GM19324 (cell line): Measurements from ENCODE around the gene SHKBP1.
"Not testable (repeated sequence)": the region's sequence is repeated elsewhere in the genome, so short reads cannot be mapped to it uniquely, and the experiment has no call there.

Source experiments
- ATAC-seq: cut with Tn5 transposase; IDR thresholded peaks from one replicate; pipeline ENCODE4 v1.9.1; 2021; ENCODE audit warnings: mild to moderate bottlenecking, moderate library complexity; ENCODE audit not compliant: unreplicated experiment, low FRiP score

SHKBP1 gene

DNA sequence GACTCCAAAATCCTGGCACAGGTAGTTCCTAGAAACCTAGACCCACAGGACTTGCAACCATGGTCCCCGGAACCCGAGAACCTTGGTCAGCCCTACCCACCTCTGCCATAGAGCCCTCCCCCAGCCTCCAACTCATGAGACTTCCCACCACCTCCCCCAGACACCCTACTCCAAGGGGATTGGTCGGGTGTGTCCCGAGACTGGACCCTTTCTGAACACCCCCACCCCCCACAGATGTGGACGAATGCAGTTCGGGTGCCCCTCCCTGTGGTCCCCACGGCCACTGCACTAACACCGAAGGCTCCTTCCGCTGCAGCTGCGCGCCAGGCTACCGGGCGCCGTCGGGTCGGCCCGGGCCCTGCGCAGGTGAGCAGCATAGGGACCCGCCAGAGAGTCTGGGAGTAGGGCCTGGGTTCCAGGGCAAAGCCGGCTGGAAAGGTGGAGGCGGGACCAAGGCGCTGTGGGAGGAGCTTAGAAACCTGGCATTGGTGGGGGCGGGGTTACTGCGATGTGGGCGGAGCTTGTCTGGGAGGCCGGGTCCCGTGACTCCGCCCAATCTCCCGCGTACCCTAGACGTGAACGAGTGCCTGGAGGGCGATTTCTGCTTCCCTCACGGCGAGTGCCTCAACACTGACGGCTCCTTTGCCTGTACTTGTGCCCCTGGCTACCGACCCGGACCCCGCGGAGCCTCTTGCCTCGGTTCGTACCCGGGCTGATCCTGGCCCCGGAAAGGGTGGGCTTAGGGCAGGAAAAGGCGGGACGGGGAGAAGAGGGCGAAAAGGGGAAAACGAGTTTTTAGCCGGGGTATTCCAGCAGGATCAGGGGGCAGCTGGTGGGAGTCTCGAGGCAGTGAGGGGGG is 36.4 kb downstream of the SHKBP1 start:
- ATAC-seq = no peak

DNA sequence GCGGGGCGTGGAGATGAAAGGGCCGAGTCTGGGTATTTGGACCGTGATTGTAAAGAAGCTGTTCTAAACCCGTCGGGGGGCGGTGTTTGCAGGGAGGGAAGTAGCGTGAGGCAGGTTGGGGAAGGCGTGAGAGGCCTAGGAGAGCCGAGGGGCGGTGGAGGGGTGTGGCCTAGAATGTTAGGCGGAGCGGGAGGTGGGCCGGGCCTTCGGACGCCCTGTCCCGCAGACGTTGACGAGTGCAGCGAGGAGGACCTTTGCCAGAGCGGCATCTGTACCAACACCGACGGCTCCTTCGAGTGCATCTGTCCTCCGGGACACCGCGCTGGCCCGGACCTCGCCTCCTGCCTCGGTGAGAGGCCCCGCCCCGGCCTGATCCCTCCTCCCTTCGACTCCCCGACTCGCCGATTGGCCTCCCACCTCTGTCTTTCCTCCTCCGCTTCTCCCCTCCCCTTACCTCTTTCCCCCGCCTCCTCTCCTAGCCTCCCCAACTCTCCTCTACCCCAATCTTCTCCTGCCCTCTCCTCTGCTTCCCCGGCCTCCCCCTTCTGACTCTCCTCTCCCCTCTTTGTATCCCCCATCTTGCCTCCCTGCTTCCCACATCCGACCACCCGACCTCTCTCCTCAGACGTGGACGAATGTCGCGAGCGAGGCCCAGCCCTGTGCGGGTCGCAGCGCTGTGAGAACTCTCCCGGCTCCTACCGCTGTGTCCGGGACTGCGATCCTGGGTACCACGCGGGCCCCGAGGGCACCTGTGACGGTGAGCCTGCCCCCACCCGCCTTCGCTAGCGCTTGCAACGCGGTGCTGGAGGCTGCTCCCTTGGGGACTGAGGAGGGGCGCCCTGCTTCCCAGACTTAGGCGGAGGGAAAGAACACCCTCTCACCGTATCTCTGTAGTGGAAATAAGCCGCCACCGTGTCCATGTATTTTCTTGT is 37.3 kb downstream of the SHKBP1 start:
- peak; percentile 49 for ATAC-seq

DNA sequence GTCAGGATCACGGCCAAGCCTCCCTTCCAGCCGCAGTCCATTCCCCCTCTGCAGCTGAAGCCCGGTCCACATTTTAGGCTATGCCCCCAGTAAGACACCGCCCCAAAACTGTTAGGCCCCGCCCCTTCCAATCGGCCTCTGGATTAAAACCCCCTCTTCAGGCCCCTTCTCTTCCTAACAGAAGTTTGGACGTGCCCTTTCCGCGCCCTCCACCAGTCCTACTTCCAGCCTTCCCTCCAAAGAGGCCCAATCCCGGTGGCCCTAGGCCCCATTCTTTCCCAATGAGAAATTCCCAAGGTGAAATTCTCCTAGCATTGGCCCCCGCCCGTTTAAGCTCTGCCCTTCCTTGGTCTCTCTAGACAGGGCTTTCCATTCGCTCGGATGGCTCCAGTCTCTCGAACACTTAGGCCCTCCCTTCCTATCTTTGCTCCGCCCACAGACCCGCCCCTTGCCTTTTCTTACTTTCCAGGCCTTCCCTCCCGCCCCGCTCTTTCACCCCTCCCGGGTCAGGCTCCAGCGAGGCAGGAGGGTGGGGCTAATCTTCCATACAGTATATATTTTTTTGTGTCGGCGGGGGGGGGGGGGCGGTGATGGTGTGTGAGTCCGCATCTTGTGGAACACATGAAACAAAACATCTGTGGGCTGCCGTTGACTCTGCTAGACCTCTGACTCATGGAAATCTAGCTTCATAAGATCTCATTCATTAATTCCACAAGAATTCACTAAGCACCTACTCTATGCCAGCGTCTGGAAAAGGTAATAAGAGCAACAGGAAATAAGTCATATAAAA is 38.1 kb downstream of the SHKBP1 start:
- ATAC-seq = no peak

DNA sequence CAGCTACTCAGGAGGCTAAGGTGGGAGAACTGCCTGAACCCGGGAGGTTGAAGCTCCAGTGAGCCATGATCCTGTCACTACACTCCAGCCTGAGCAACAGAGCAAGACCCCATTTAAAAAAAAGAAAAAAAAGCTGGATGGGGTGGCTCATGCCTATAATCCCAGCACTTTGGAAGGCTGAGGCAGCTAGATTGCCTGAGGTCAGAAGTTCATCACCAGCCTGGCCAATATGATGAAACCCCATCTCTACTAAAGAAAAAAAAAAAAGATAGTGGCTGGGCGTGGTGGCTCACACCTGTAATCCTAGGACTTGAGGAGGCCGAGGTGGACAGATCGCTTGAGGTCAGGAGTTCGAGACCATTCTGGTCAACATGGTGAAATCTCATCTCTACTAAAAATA is 39.5 kb downstream of the SHKBP1 start:
- ATAC-seq = no peak

DNA sequence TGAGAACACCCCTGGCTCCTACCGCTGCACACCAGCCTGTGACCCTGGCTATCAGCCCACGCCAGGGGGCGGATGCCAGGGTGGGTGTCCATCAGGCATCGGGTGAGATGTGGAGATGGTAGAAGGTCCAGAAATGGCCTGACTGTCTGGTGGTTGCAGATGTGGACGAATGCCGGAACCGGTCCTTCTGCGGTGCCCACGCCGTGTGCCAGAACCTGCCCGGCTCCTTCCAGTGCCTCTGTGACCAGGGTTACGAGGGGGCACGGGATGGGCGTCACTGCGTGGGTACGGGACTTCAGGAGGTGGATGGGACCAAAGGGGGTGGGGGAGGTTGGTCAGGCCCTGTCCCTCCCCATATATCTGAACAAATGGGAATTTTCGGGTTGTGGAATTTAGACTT is 40.3 kb downstream of the SHKBP1 start:
- ATAC-seq = no peak

DNA sequence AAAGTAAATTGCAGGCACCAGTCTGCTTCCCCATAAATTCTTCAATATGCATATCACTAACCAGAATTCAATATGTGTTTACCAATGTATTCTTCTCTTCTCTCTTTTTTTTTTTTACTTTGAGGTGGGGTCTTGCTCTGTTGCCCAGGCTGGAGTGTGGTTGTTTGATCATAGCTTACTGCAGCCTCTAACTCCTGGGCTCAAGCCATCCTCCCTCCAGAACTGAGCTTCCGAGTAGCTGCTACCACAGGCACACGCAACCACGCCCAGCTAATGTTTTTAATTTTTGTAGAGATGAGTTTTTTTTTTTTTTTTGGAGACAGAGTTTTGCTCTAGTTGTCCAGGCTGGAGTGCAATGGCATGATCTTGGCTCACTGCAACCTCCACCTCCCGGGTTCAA is 41.3 kb downstream of the SHKBP1 start:
- ATAC-seq = no peak

DNA sequence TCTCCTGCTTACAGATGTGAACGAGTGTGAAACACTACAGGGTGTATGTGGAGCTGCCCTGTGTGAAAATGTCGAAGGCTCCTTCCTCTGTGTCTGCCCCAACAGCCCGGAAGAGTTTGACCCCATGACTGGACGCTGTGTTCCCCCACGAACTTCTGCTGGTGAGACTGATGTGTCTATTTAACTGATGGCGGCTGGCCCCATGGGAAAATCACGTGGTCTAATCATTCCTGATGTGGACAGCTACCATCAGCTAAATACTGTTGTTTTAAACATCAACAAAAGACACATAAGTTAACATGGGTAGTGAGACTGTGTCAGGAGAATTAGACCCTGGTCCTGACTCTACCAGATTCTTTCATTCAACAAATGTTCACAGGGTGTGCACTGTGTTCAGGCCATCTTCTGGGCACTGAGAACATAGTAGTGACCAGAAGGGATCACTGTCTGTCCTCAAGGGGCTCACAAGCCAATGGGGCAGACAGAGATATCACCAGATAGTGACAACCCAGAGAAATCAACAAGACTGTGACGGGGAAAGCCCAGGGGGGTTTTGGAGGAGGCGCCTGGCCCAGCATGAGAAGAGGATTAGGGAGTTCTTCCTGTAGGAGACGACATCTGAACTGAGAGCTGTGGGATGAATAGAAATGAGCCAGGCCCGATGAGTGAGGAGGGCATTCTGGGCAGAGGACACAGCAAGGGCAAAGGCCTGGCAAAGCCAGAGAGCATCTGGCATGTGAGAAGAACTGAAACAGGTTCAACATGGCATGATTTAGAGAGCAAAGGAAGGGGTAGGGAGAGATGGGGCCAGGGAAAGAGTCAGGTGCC is 42.9 kb downstream of the SHKBP1 start:
- no peak for ATAC-seq

DNA sequence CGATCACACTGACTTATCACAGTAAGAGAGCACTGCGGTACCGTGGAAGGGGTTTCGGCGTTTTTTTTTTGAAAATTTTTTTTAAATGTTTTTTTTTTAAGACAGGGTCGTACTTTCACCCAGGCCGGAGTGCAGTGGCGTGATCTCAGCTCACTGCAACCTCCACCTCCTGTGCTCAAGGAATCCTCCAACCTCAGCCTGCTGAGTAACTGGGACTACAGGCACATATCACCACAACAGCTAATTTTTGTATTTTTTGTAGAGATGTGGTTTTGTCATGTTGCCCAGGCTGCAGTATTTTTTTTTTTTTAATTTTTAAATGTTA is 43.5 kb downstream of the SHKBP1 start:
- no peak for ATAC-seq

DNA sequence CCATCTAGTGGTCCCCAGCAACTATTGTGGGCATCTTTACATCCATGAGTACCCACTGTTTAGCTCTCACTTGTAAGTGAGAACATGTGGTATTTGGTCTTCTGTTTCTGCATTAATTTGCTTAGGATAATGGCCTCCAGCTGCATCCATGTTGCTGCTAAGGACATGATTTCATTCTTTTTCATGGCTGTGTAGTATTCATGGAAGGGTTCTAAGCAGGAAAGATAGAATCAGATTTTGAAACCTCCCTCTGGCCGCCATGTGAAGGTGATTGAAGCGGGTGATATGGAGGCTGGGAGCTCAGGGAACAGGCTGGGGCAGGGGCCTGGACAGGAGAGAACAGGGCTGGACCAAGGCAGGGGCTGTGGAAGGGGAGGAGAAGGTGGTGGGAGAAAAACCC is 44.6 kb downstream of the SHKBP1 start:
- ATAC-seq = no peak

DNA sequence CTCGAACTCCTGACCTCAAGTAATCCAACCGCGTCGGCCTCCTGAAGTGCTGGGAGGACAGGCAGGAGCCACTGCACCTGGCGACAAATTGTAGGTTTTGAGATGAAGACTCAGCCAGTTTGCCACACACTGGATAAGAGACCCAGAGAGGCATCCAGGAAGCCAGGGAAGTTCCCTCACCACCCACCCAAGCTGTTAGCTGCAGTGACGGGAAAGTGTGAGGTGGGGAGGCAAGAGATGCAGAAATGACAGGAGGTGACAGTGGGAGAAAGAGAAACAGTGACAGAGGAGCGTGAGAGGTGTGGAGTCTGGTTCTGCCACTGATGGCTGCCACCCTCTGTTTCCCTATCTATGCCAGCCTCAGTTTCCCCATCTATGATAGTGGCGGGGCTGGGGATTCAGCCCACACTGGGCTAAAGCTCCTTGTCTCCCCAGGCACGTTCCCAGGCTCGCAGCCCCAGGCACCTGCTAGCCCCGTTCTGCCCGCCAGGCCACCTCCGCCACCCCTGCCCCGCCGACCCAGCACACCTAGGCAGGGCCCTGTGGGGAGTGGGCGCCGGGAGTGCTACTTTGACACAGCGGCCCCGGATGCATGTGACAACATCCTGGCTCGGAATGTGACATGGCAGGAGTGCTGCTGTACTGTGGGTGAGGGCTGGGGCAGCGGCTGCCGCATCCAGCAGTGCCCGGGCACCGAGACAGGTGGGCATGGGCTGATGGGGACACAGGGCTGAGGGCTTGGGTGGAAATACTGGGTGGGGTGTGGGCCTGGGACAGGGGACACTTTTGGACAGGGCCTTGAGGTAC is 45.5 kb downstream of the SHKBP1 start:
- no peak for ATAC-seq

DNA sequence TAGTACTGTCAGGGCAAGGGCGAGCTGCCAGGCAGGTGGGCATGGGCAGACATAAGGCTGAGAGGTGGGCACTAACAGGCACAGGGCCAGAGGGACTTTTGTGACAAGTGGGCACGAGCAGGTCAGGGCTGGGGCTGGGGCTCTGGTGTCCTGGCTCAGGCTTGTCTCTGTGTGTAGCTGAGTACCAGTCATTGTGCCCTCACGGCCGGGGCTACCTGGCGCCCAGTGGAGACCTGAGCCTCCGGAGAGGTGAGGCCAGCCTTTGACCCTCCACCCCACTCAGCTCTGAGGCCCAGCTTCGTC is 46.1 kb downstream of the SHKBP1 start:
- ATAC-seq = no peak

DNA sequence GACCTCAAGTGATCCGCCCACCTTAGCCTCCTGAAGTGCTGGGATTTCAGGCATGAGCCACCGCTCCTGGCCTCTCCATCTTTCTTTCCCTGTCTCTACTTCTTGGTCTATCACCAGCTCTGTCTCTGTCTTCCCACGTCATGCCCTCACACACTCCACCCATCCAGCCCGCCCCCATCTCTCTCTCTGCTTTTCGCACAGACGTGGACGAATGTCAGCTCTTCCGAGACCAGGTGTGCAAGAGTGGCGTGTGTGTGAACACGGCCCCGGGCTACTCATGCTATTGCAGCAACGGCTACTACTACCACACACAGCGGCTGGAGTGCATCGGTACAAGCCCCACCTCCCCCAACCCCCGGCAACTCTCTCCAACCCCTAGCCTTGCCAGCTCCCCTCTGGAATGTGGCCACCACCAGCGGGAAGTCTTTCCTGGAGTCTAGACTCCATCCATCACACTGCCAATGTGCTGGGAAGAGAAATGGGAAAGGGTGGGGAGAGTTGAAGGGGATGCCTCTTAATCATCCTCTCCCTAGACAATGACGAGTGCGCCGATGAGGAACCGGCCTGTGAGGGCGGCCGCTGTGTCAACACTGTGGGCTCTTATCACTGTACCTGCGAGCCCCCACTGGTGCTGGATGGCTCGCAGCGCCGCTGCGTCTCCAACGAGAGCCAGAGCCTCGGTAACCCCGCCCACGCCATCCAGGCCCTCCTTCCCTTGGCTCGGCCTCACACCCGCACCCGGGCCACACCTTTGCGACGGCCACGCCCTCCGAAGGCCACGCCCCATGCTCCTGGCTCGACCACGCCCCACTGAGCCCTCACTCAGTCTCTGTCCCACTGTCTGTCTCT is 47.0 kb downstream of the SHKBP1 start:
- ATAC-seq = no peak

DNA sequence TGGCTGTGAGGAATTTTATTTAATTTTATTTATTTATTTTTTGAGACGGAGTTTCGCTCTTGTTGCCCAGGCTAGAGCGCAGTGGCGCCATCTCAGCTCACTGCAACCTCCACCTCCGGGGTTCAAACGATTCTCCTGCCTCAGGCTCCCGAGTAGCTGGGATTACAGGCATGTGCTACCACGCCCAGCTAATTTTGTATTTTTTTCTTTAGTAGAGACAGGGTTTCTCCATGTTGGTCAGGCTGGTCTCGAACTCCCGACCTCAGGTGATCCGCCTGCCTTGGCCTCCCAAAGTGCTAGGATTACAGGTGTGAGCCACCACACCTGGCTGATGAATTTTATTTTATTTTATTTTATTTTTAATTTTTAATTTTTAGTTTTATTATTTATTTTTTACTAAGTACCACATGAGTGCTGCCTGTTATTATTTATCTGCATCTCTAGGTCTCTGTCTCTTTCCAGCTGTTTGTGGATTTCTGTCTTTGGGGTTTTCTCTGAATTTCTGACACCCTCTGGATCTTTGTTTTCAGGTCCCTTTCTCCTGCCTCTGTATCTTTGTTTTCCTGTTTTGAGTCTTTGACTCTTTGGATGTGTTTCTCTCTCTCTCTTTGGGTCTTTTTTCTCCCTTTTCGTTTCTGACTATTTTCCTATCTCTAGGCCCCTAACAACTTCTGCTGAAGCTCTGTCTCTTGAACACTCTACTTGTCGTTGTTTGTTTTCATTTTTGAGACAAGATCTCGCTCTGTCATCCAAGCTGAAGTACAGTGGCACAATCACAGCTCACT is 47.9 kb downstream of the SHKBP1 start:
- ATAC-seq = not testable (repeated sequence)

DNA sequence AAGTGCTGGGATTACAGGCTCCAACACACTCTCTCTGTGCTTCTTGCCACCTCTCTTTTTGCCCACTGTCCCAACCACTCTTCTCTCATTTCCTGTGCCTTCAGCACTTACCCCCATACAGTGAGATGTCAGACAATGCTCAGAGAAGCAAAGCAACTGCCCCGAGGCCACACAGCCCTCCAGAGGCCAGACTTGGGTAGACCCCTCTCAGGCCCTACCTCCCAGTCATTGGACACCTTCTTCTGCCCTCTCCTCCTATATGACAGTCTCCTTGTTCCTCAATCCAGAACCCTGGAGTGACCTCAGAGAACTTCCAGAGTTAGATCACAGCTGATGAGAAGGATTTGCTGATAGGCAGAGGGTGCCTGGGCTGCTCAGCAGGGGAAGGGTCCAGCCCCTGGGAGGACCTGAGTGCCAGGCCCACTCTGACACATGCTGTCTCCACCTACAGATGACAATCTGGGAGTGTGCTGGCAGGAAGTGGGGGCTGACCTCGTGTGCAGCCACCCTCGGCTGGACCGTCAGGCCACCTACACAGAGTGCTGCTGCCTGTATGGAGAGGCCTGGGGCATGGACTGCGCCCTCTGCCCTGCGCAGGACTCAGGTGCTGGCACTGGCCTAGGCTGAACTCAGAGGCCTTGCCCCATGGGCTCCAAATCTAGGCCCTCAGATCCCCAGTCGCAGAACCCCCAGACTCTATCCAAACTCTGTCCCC is 48.9 kb downstream of the SHKBP1 start:
- no peak for ATAC-seq

DNA sequence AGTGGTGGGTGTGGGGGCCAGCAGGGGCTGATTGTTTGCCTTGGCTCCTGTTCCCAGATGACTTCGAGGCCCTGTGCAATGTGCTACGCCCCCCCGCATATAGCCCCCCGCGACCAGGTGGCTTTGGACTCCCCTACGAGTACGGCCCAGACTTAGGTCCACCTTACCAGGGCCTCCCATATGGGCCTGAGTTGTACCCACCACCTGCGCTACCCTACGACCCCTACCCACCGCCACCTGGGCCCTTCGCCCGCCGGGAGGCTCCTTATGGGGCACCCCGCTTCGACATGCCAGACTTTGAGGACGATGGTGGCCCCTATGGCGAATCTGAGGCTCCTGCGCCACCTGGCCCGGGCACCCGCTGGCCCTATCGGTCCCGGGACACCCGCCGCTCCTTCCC is 50.2 kb downstream of the SHKBP1 start:
- no peak for ATAC-seq

DNA sequence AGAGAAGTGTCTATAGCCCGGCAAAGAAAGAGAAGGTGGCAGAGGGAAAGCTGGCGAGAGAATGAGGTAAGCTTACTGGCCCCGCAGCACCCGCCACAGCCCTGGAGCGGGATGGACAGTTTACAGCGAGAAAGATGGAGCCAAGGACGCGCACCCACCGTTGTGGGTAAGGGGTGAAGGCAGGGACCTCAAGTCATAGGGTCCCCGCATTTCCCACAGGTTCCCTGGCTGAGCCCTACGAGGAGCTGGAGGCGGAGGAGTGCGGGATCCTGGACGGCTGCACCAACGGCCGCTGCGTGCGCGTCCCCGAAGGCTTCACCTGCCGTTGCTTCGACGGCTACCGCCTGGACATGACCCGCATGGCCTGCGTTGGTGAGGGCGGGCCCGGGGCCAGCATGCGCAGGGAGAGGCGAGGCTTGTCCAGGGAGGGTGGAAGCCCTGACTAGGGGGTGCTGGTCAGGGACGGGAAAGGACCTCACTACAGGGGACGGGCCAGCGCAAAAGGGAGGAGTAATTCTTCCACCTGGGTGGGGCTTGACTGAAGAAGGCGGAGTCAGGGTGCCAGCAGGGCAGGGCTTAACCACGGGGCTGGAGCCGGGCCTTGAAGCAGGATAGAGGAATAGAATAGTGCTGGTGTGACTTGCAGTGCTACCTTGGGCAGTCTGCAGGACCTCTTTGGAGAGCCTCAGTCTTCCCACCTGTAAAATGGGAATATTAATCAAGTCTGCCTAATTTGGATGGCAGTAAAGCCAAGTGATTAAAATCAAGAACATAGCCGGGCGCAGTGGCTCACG is 51.0 kb downstream of the SHKBP1 start:
- no peak for ATAC-seq
